H9 (cell line): ENCODE results near the gene FAM170B. TPM values are rescaled to one million over a fixed set of nuclear protein-coding genes. Genes with fewer than 3 reads are reported as not detected.

ENCODE experiments used
- DNase-seq: peaks from one replicate; pipeline ENCODE4 v3.0.0-alpha.2; 2017
- H2AFZ ChIP-seq: one replicate; pipeline ENCODE4 v1.6.1; 2013; ENCODE audit warnings: mild to moderate bottlenecking, low read length, control low read depth, moderate library complexity
- H2AK5ac ChIP-seq: 2 replicates; pipeline ENCODE4 v1.6.1; 2013; ENCODE audit warnings: low read length, control low read depth, mixed read lengths; ENCODE audit not compliant: insufficient read length
- H2BK120ac ChIP-seq: one replicate; pipeline ENCODE4 v1.6.1; 2013; ENCODE audit warnings: low read depth, mild to moderate bottlenecking, low read length, control low read depth, inconsistent platforms; ENCODE audit not compliant: poor library complexity, severe bottlenecking
- H2BK12ac ChIP-seq: 2 replicates; pipeline ENCODE4 v1.6.1; 2013; ENCODE audit warnings: low read length, control low read depth, mixed read lengths, low read depth; ENCODE audit not compliant: insufficient read length
- H2BK15ac ChIP-seq: 2 replicates; pipeline ENCODE4 v1.6.1; 2013; ENCODE audit warnings: low read depth, low read length, control low read depth
- H2BK20ac ChIP-seq: one replicate; pipeline ENCODE4 v1.6.1; 2013; ENCODE audit warnings: low read depth, mild to moderate bottlenecking, low read length, control low read depth, inconsistent platforms; ENCODE audit not compliant: poor library complexity, severe bottlenecking
- H2BK5ac ChIP-seq: 2 replicates; pipeline ENCODE4 v1.6.1; 2013; ENCODE audit warnings: low read length, control low read depth, mixed read lengths; ENCODE audit not compliant: insufficient read length
- H3K14ac ChIP-seq: 2 replicates; pipeline ENCODE4 v1.6.1; 2013; ENCODE audit warnings: low read length, control low read depth; ENCODE audit not compliant: insufficient read depth
- H3K18ac ChIP-seq: 2 replicates; pipeline ENCODE4 v1.6.1; 2013; ENCODE audit warnings: low read depth, mild to moderate bottlenecking, mixed read lengths, low read length, control low read depth; ENCODE audit not compliant: insufficient read length
- H3K23ac ChIP-seq: 2 replicates; pipeline ENCODE4 v1.6.1; 2013; ENCODE audit warnings: low read length, control low read depth, mixed read lengths, low read depth; ENCODE audit not compliant: insufficient read length
- H3K23me2 ChIP-seq: 2 replicates; pipeline ENCODE4 v1.6.1; 2013; ENCODE audit warnings: low read depth, mild to moderate bottlenecking, mixed read lengths, low read length, control low read depth; ENCODE audit not compliant: insufficient read length, poor library complexity, severe bottlenecking
- H3K27ac ChIP-seq: 2 replicates; pipeline ENCODE4 v1.5.1; 2013; ENCODE audit warnings: low read length, control low read depth, mixed read lengths, low read depth; ENCODE audit not compliant: insufficient read length
- H3K27me3 ChIP-seq: 2 replicates; pipeline ENCODE4 v1.6.1; 2013; ENCODE audit warnings: low read length, control low read depth, inconsistent platforms; ENCODE audit not compliant: insufficient read depth
- H3K4ac ChIP-seq: 2 replicates; pipeline ENCODE4 v1.6.1; 2013; ENCODE audit warnings: low read depth, mild to moderate bottlenecking, control low read depth, inconsistent platforms, low read length, moderate library complexity
- H3K4me1 ChIP-seq: 2 replicates; pipeline ENCODE4 v1.6.1; 2013; ENCODE audit warnings: low read length, control low read depth, inconsistent platforms; ENCODE audit not compliant: insufficient read depth
- H3K4me2 ChIP-seq: 2 replicates; pipeline ENCODE4 v1.6.1; 2013; ENCODE audit warnings: low read length, control low read depth, mixed read lengths; ENCODE audit not compliant: insufficient read length, insufficient read depth
- H3K56ac ChIP-seq: 2 replicates; pipeline ENCODE4 v1.6.1; 2013; ENCODE audit warnings: low read depth, mild to moderate bottlenecking, mixed read lengths, low read length, control low read depth; ENCODE audit not compliant: insufficient read length
- H3K79me1 ChIP-seq: 2 replicates; pipeline ENCODE4 v1.6.1; 2013; ENCODE audit warnings: low read depth, mild to moderate bottlenecking, moderate library complexity, low read length, control low read depth, inconsistent platforms; ENCODE audit not compliant: insufficient read depth, poor library complexity, severe bottlenecking
- H3K79me2 ChIP-seq: 2 replicates; pipeline ENCODE4 v1.6.1; 2013; ENCODE audit warnings: low read length, control low read depth, inconsistent platforms; ENCODE audit not compliant: insufficient read depth
- H3K9ac ChIP-seq: 2 replicates; pipeline ENCODE4 v1.6.1; 2013; ENCODE audit warnings: low read length, control low read depth, mixed read lengths; ENCODE audit not compliant: insufficient read length; ENCODE audit errors: extremely low read depth
- H3K9me3 ChIP-seq: one replicate; pipeline ENCODE4 v1.6.1; 2013; ENCODE audit warnings: low read depth, low read length, inconsistent platforms; ENCODE audit not compliant: control insufficient read depth
- H3T11ph ChIP-seq: one replicate; pipeline ENCODE4 v1.6.1; 2013; ENCODE audit warnings: mild to moderate bottlenecking, low read length, control low read depth, inconsistent platforms
- H4K20me1 ChIP-seq: one replicate; pipeline ENCODE4 v1.6.1; 2013; ENCODE audit not compliant: control insufficient read depth, insufficient read length, insufficient read depth
- H4K5ac ChIP-seq: 2 replicates; pipeline ENCODE4 v1.6.1; 2013; ENCODE audit warnings: low read depth, mild to moderate bottlenecking, mixed read lengths, low read length, control low read depth; ENCODE audit not compliant: insufficient read length
- H4K8ac ChIP-seq: replicated peaks from 2 replicates; pipeline ENCODE4 v1.6.1; 2013; ENCODE audit warnings: low read length, control low read depth, mixed read lengths, low read depth; ENCODE audit not compliant: insufficient read length
- H4K91ac ChIP-seq: 2 replicates; pipeline ENCODE4 v1.6.1; 2013; ENCODE audit warnings: low read depth, mild to moderate bottlenecking, moderate library complexity, mixed read lengths, low read length, control low read depth; ENCODE audit not compliant: insufficient read length
- H3K27ac Mint-ChIP-seq, 3 experiments: 2 replicates in 2 of 3; 3 replicates in 1 of 3; pipeline ENCODE4 v1.8.0; 2020 to 2021; ENCODE audit warnings: mixed read lengths in 3 of 3, mild to moderate bottlenecking in 1 of 3, moderate library complexity in 1 of 3
- H3K27me3 Mint-ChIP-seq: 2 replicates; pipeline ENCODE4 v1.8.0; 2021; ENCODE audit warnings: low read depth, mild to moderate bottlenecking, moderate library complexity, mixed read lengths
- H3K36me3 Mint-ChIP-seq, 3 experiments: 2 replicates in 2 of 3; 3 replicates in 1 of 3; pipeline ENCODE4 v1.8.0; 2020 to 2021; ENCODE audit warnings: low read depth in 3 of 3, mixed read lengths in 3 of 3; ENCODE audit not compliant: insufficient read depth in 1 of 3
- H3K4me1 Mint-ChIP-seq, 2 experiments: 2 replicates each; pipeline ENCODE4 v1.8.0; 2020; ENCODE audit warnings: mixed read lengths in 2 of 2
- H3K4me3 Mint-ChIP-seq, 2 experiments: 2 replicates in 1 of 2; 3 replicates in 1 of 2; pipeline ENCODE4 v1.8.0; 2020 to 2021; ENCODE audit warnings: mild to moderate bottlenecking in 2 of 2, mixed read lengths in 2 of 2, moderate library complexity in 1 of 2
- H3K9me3 Mint-ChIP-seq, 2 experiments: 2 replicates in 1 of 2; 3 replicates in 1 of 2; pipeline ENCODE4 v1.8.0; 2020; ENCODE audit warnings: mild to moderate bottlenecking in 2 of 2, mixed read lengths in 2 of 2, moderate library complexity in 1 of 2
- WGBS: extraction: QIAGEN DNeasy Blood & Tissue Kit; methylation state at CpG from one replicate; pipeline ENCODE4 v1.1.7; 2013; ENCODE audit warnings: missing lambda C conversion rate, low lambda C conversion rate, mixed read lengths; ENCODE audit not compliant: insufficient read length; ENCODE audit errors: extremely low coverage; 5-methylcytosine and 5-hydroxymethylcytosine counted together
- total RNA-seq: library from RNA; stranded (reverse); gene quantifications from 2 replicates; pipeline ENCODE4 v1.2.1, GENCODE V29; 2021
- TF ChIP-seq, protein P1 (sequence below): fragments of 200-600 bp; sonication (generic); conservative IDR thresholded peaks from 3 replicates; pipeline ENCODE4 v1.8.0; 2021; ENCODE audit warnings: antibody characterized with exemption, mild to moderate bottlenecking

FAM170B gene
- total RNA-seq, 1 experiment from 2014 or later = not detected

DNA sequence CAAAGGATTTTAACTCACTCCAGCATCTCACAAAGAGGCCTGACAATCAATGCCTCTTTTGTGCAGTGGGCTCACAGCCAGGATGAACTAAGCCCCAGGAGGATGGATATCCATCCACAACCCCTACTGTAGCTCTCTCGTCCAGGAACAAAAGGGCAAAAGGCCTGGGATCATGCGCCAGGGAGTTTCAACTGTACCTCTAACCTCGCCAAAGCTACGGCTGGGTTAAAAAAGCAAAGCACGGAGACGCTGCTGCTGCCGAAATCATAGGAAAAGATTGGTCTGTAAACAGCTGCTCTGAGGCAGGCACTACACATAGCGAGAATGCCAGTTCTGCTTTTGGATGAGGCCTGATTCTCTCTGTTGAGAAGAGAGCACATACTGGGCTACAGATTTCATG, 50.6 kb downstream of the FAM170B start:
- Histone ChIP-seq H2BK15ac (no peak overlapping the region), H3K4me2 (no peak overlapping the region), H4K8ac (no peak overlapping the region), H4K20me1 (no peaks in the 10 kb centered on the region), H4K91ac (no peak overlapping the region), H4K5ac (no peak overlapping the region), H3K23ac (no peak overlapping the region), H3K23me2 (no peaks in the 10 kb centered on the region), H2BK5ac (no peak overlapping the region), H2AK5ac (no peak overlapping the region), H3K9ac (no peak overlapping the region), H3K79me2 (no peaks in the 10 kb centered on the region), H3T11ph (no peak overlapping the region), H3K9me3 (no peaks in the 10 kb centered on the region), H2AFZ (no peak overlapping the region), H3K27ac (no peak overlapping the region), H3K27me3 (no peaks in the 10 kb centered on the region; the same call in 1 of the 2 replicates), H3K56ac (no peak overlapping the region), H2BK20ac (no peak overlapping the region), H2BK12ac (no peak overlapping the region), H3K18ac (no peak overlapping the region), H2BK120ac (no peak overlapping the region), H3K4me1 (peaks cover 3% of the 10 kb centered on the region; the same call in 1 of the 2 replicates), H3K79me1 (no peaks in the 10 kb centered on the region), H3K4ac (no peak overlapping the region), H3K14ac (peak overlapping the region; percentile 60; the same call in 1 of the 2 replicates)
- Mint-ChIP-seq H3K36me3 (peaks cover 4 to 15% (median 4%) of the 10 kb centered on the region in 3 experiments; a peak in 6 of 7 replicates), H3K27me3 (peaks cover 20% of the 10 kb centered on the region), H3K4me1 (peaks cover 23 to 27% of the 10 kb centered on the region in 2 experiments), H3K9me3 (peaks cover 15 to 20% of the 10 kb centered on the region in 2 experiments), H3K27ac (no peak overlapping the region), H3K4me3 (no peak overlapping the region)
- WGBS = no CpG with 5 or more reads among the region's 8 CpGs
- TF ChIP-seq, protein P1, sequence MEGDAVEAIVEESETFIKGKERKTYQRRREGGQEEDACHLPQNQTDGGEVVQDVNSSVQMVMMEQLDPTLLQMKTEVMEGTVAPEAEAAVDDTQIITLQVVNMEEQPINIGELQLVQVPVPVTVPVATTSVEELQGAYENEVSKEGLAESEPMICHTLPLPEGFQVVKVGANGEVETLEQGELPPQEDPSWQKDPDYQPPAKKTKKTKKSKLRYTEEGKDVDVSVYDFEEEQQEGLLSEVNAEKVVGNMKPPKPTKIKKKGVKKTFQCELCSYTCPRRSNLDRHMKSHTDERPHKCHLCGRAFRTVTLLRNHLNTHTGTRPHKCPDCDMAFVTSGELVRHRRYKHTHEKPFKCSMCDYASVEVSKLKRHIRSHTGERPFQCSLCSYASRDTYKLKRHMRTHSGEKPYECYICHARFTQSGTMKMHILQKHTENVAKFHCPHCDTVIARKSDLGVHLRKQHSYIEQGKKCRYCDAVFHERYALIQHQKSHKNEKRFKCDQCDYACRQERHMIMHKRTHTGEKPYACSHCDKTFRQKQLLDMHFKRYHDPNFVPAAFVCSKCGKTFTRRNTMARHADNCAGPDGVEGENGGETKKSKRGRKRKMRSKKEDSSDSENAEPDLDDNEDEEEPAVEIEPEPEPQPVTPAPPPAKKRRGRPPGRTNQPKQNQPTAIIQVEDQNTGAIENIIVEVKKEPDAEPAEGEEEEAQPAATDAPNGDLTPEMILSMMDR = no peak
- DNase-seq = no peak
